Measurements from ENCODE around the gene PORCN.

Gene PORCN

GRCh38 chrX:48508400-48509244 is at the start of gene PORCN:
Gene PORCN, plus strand, starts transcription at chrX:48508992. Its CDS starts 829 bp downstream, at chrX:48509821.
- peak within 1 kb of the TSS; percentile 77 for H3K4me3 ChIP-seq (ENCODE audit: low read depth, low read length)
- no peak for TF ChIP-seq CTCF (conservative IDR thresholded peaks at IDR 0.05; ENCODE audit: low read depth, low read length)
- peak; percentile 57 for DNase-seq (ENCODE audit: low read depth)

- DNase-seq (ENCODE audit: low read depth) = no peak
- TF ChIP-seq CTCF (conservative IDR thresholded peaks at IDR 0.05; ENCODE audit: low read depth, low read length) = no peak
- H3K4me3 ChIP-seq (ENCODE audit: low read depth, low read length) = no peak overlapping the region
These were observed 49.3 kb upstream of the PORCN start for GRCh38 chrX:48459483-48459882.

GRCh38 chrX:48460031-48460430 is 48.8 kb upstream of the PORCN start:
- DNase-seq (ENCODE audit: low read depth) = no peak
- no peak overlapping the region for H3K4me3 ChIP-seq (ENCODE audit: low read depth, low read length)
- no peak for TF ChIP-seq CTCF (conservative IDR thresholded peaks at IDR 0.05; ENCODE audit: low read depth, low read length)

GRCh38 chrX:48460606-48461005 is 48.2 kb upstream of the PORCN start:
- DNase-seq (ENCODE audit: low read depth) = no peak
- TF ChIP-seq CTCF (conservative IDR thresholded peaks at IDR 0.05; ENCODE audit: low read depth, low read length) = no peak
- H3K4me3 ChIP-seq (ENCODE audit: low read depth, low read length) = no peak overlapping the region

- no peak for DNase-seq (ENCODE audit: low read depth)
- no peak overlapping the region for H3K4me3 ChIP-seq (ENCODE audit: low read depth, low read length)
- no peak for TF ChIP-seq CTCF (conservative IDR thresholded peaks at IDR 0.05; ENCODE audit: low read depth, low read length)
These were observed 47.0 kb upstream of the PORCN start for GRCh38 chrX:48461830-48462229.

- peak; percentile 86 for DNase-seq (ENCODE audit: low read depth)
- H3K4me3 ChIP-seq (ENCODE audit: low read depth, low read length) = no peak overlapping the region
- TF ChIP-seq CTCF (conservative IDR thresholded peaks at IDR 0.05; ENCODE audit: low read depth, low read length) = no peak
These were observed 43.4 kb upstream of the PORCN start for GRCh38 chrX:48465336-48465933.
